Forelimb muscle (tissue), 1 donor: ENCODE measurements around the gene AP5Z1. TPM values are rescaled to one million over a fixed set of nuclear protein-coding genes. Genes with fewer than 3 reads are reported as not detected.

Source experiments
- DNase-seq: peaks from one replicate; pipeline ENCODE4 v3.0.0-alpha.2; 2013; ENCODE audit warnings: low read depth
- polyA plus RNA-seq: library from polyadenylated mRNA; unstranded; fragments of 120-200 nt; gene quantifications from one replicate; pipeline ENCODE4 v1.2.1, GENCODE V29; 2013; ENCODE audit not compliant: insufficient read length

The AP5Z1 gene
- polyA plus RNA-seq, 1 donor, result 14.1 TPM

- no peak for DNase-seq
Observed at GRCh38 chr7:4745265-4745919, 30.0 kb upstream of the AP5Z1 start.

- no peak for DNase-seq
Observed at GRCh38 chr7:4745971-4746919, 29.2 kb upstream of the AP5Z1 start.

DNA sequence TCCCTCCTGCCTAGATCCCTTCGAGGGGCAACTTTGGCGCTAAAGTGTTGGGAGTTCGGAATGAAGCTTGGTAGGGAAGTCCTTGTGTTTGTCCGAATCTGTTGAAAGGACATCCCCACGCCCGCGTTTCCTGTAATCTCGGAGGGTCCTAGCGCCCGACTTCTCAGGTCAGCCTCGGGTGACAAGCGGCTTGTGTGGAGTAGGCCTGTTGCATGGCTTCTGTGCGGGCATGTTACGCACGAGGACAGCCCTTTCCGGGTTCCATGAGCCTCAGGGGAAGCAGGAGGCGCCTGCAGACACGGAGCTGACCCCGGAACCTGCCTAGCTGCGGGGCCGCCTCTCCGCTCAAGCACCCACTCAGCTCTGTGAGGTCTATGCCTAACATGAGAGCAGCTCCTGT, 28.4 kb upstream of the AP5Z1 start:
- DNase-seq, result no peak

DNA sequence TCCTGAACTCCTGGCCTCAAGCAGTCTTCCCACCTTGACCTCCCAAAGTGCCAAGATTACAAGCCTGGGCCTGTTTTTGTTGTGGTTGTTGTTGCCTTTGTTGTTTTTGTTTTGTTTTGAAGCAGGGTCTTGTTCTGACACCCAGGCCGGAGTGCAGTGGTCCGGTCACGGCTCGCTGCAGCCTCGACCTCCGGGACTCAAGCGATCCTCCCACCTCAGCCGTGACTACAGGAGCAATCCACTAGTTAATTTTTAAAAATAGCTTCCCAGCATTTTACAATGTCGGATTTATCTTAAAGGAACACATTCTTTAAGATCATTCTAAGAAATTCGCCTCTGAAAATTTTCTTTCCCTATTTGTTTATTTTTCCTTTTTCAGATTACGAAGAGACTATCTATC, 27.7 kb upstream of the AP5Z1 start:
- no peak for DNase-seq

GRCh38 chr7:4748231-4748681, 27.2 kb upstream of the AP5Z1 start:
- no peak for DNase-seq

GRCh38 chr7:4749363-4749762, 26.1 kb upstream of the AP5Z1 start:
- no peak for DNase-seq

DNA sequence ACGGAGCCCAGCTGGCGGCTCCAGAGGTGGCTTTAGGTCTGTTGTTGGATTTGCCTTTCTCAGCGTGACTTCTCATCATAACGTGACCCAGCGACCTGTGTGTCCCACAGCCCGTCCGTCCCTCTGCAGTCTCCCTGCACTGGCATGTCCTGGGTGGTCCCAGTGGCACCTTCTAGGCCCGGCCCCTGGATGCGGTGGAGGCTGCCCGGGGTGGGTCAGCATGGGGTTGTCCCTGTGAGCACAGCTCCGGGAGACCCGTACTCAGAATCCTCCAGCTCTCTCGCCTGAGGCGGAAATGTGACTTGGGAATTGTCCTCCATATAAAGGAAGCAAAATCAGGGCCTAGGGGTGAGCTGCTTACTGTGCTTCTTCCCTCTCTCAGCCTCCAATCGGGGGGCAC, 25.6 kb upstream of the AP5Z1 start:
- DNase-seq, result no peak

GRCh38 chr7:4751398-4751947, 23.9 kb upstream of the AP5Z1 start:
- DNase-seq, result no peak

GRCh38 chr7:4753598-4754432, 21.6 kb upstream of the AP5Z1 start:
- no peak for DNase-seq

DNA sequence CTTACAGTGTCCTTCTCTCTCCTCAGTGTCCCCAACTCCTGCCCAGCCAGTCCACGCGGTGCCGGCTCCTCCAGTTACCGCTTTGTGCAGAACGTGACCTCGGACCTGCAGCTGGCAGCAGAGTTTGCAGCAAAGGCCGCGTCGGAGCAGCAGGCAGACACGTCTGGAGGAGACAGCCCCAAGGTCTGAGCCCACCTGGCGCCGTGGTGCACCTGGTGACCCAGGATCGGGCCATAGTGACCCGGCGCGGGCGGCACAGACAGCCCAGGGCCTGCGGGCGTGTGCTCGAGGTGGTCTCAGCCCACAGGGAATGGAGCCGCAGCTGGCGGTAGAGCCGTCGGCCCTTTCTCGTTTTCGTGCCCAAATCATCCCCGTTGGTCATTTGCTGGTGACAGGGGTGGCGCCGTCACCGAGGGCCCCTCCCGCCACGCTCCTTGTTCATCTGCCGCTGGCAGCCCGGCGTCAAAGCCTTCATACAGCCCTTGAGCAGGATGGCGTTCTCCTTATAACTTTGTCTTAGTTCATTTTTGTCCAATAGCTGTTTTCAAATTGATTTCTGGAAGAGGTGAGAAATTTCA, 20.9 kb upstream of the AP5Z1 start:
- no peak for DNase-seq

DNA sequence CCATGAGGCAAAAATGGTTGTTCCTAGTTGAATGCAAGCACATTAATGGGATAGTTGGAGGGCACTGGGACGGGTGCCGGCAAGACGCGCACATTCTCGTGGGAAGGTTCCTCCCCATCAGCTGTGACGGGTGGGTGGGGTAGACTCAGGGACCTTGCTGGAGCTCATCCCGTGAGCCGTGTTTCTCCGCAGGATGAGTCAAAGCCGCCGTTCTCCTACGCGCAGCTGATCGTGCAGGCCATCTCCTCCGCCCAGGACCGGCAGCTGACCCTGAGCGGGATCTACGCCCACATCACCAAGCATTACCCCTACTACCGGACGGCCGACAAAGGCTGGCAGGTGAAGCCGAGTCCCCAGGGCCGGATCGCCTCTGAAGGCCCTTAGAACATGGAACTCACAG, 20.4 kb upstream of the AP5Z1 start:
- DNase-seq, result no peak

GRCh38 chr7:4758111-4758510, 17.3 kb upstream of the AP5Z1 start:
- no peak for DNase-seq

DNA sequence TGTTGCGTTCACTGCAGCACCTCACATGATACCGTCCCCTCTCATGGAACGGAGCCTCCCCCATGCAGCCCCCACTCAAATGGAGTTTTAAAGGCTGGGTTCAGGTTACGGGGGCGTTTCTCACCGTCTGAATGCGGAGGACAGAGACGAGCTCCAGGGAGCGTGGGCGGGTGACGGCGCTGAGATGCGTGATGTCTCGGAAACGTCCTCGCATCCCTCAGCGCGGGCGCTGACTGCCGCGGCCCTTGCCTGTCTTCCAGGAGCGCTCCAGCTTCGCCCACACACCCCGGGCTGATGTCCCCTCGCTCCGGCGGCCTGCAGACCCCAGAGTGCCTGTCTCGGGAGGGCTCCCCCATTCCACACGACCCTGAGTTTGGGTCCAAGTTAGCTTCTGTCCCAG, 16.6 kb upstream of the AP5Z1 start:
- DNase-seq, result no peak

- DNase-seq, result no peak
Observed at GRCh38 chr7:4759211-4759610, 16.2 kb upstream of the AP5Z1 start.

GRCh38 chr7:4760952-4761351, 14.5 kb upstream of the AP5Z1 start:
- no peak for DNase-seq

DNA sequence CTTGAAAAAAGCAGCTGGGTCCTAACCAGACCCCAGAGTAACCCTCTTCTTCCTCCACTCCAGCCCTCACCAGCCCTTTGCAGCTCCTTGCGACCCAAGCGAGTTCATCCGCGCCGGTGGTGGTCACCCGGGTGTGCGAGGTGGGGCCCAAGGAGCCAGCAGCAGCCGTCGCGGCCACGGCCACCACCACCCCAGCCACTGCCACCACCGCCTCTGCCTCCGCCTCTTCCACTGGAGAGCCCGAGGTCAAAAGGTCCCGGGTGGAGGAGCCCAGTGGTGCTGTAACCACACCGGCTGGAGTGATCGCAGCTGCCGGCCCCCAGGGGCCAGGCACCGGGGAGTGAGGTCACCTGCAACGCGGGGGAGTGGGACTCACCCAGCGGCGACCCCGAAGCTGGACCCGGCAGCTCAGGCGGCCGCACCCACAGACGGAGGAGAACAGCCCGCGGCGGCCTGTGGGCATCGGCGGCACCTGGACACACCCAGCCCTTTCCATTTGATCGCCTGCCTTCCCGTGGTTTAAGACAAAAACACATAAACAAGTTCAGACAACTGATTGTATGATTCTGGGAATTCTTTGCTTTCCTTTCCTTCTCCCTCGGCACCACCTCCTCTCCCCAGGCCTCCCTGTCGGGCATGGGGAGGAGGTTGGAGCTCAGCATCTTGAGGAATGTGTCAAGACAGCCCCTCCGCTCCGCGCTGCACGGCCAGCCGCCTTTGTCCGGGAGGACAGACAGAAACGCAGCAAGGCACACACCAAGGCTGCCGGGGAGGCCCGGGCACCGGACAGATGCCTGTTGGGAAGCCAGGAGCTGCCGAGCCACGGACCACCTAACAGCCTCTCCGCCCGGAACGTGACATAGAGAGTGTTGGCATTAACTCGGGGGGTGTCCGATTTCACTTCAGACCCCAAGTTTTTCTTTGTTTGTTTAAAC, 13.0 kb upstream of the AP5Z1 start:
- DNase-seq, result no peak

- no peak for DNase-seq
Observed at GRCh38 chr7:4763091-4763793, 12.2 kb upstream of the AP5Z1 start.

DNA sequence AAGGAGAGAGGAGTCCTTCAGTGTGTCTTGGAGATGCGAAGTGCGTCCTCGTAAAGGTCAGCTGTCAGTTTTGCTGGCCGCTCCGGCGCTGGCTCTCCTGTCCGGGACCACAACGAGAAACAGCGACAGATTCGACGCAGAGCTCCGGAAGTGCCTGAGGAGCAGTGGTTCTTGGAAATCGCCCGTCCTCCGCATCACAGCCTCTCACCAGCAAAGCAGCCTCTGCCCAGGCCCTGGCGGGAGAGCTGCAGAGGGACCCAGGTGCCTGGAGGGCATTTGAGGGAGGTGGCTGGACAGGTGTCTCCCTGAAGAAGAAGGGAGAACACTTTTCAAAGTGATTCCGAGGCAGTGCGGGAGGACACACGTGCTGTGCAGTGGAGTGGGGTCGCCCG, 11.6 kb upstream of the AP5Z1 start:
- no peak for DNase-seq

GRCh38 chr7:4764402-4765007, 10.9 kb upstream of the AP5Z1 start:
- no peak for DNase-seq
